Epithelial cell of umbilical artery (primary cell): ENCODE measurements around the gene KLHL7. TPM values are rescaled to one million over a fixed set of nuclear protein-coding genes. Genes with fewer than 3 reads are reported as not detected.

Experiments used
- total RNA-seq: library from RNA; depleted of rRNA; stranded (reverse); fragments of >200 nt; gene quantifications from 2 replicates; pipeline ENCODE4 v1.2.3, GENCODE V29; 2014

The KLHL7 gene, protein sequence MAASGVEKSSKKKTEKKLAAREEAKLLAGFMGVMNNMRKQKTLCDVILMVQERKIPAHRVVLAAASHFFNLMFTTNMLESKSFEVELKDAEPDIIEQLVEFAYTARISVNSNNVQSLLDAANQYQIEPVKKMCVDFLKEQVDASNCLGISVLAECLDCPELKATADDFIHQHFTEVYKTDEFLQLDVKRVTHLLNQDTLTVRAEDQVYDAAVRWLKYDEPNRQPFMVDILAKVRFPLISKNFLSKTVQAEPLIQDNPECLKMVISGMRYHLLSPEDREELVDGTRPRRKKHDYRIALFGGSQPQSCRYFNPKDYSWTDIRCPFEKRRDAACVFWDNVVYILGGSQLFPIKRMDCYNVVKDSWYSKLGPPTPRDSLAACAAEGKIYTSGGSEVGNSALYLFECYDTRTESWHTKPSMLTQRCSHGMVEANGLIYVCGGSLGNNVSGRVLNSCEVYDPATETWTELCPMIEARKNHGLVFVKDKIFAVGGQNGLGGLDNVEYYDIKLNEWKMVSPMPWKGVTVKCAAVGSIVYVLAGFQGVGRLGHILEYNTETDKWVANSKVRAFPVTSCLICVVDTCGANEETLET
- 42.2 and 44.2 TPM in 2 replicates for total RNA-seq

DNA sequence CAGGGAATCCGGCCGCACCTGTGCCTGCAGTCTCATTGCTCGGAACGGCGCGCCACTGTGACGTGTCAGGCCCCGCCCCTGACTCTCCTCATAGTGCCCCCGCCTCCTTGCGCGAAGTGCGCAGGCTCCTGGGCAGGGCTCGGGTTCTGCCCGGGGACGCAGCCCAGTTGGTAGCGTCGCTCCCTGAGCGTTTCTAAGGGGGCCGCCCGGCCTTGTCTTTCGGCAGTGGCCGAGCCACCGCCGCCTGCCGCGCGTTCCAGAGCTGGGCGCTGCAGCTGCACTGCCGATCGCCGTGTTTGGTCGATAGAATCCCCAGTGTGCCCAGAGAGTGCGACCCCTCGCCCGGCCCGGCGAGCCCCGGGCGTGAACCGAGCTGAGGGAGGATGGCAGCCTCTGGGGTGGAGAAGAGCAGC lies at the start of gene KLHL7:
Gene KLHL7 (plus strand): TSS at position 142 of the 413 bp plus-strand sequence. CDS start 242 bp downstream, at position 384.

DNA sequence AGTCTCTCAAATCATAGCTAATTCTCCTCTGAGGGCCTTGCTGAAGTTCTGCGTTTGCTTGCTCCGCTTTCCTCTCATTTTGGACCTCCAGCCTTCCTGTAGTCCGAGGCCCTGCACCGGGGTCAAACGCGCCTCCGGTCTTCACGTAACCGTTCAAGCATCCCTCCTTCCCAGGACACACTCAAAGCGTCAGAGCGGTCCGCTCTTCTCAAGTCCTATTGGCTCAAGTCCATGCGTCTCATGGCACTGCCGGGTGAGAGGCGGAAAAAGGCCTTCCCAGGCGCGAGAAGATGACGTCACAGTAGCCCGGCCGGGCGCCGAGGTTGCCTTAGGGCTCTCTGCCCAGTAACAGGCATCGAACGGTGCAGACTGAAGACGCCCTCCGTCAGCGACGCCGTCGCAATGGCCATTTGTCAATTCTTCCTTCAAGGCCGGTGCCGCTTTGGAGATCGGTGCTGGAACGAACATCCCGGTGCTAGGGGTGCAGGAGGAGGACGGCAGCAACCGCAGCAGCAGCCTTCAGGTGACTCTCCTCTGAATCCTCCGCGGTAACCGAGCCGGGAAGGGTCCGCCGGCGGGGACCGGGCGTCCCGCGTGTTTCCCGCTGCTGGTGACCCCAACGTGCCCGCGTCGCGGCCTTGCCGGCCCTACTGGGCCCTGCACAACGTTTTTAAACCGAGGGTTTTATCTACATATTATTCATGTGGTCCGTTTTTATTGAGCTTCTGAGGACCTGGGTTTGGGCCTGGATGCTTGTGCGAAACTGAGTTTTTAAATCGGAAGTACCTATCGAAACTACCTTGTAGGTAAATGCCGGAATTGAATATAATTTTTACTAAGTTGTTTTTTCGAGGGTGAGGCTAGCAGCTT lies 76.3 kb downstream of the KLHL7 start, which contains the start of gene NUP42:
Gene NUP42 (plus strand): TSS at position 365 of the 870 bp plus-strand sequence. CDS start 38 bp downstream, at position 403.

Other genes with a start within 250 kb of the KLHL7 start
- 37.4 and 61.7 TPM in 2 replicates for gene HYCC1, start 91.7 kb upstream of the KLHL7 start, total RNA-seq
- gene NUP42, start 76.3 kb downstream of the KLHL7 start, total RNA-seq = 34.8 and 41.0 TPM in 2 replicates
- gene GPNMB, start 141.0 kb downstream of the KLHL7 start, total RNA-seq = 0.32 and 1.7 TPM in 2 replicates
- gene MALSU1, start 193.6 kb downstream of the KLHL7 start, total RNA-seq = 59.0 and 59.1 TPM in 2 replicates